GM20000 (cell line): ENCODE data around the gene MMP2.

Source experiments
- DNase-seq: peaks from one replicate; pipeline ENCODE4 v3.0.0; 2012; ENCODE audit warnings: low spot score
- TF ChIP-seq, protein P1 (sequence below): IDR thresholded peaks from 2 replicates; pipeline ENCODE4 v1.5.1; 2012; ENCODE audit warnings: mild to moderate bottlenecking, control low read depth; ENCODE audit errors: extremely low read depth, missing control alignments

MMP2 gene

DNA sequence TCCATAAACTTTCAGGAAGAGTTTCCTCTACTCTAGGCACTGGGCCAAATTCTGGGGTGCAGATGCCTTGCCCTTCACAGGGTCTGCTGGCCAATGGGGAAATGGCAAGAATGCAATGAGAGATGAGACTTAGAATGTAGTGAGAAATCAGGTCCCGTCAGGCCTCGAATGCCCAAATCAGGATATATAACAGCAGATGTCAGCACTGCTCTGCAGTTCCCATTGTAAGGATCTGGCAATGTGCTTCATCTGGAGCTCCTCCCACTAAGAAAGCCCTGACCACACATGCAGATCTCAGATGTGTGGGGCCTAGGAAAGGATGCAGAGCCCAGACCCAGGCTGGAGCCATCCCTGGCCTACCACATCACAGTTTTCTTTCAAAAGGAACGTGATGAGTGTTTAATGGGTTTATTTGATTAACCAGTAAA lies 16.0 kb downstream of the MMP2 start:
- DNase-seq: no peak
- TF ChIP-seq, protein P1, sequence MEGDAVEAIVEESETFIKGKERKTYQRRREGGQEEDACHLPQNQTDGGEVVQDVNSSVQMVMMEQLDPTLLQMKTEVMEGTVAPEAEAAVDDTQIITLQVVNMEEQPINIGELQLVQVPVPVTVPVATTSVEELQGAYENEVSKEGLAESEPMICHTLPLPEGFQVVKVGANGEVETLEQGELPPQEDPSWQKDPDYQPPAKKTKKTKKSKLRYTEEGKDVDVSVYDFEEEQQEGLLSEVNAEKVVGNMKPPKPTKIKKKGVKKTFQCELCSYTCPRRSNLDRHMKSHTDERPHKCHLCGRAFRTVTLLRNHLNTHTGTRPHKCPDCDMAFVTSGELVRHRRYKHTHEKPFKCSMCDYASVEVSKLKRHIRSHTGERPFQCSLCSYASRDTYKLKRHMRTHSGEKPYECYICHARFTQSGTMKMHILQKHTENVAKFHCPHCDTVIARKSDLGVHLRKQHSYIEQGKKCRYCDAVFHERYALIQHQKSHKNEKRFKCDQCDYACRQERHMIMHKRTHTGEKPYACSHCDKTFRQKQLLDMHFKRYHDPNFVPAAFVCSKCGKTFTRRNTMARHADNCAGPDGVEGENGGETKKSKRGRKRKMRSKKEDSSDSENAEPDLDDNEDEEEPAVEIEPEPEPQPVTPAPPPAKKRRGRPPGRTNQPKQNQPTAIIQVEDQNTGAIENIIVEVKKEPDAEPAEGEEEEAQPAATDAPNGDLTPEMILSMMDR: no peak

DNA sequence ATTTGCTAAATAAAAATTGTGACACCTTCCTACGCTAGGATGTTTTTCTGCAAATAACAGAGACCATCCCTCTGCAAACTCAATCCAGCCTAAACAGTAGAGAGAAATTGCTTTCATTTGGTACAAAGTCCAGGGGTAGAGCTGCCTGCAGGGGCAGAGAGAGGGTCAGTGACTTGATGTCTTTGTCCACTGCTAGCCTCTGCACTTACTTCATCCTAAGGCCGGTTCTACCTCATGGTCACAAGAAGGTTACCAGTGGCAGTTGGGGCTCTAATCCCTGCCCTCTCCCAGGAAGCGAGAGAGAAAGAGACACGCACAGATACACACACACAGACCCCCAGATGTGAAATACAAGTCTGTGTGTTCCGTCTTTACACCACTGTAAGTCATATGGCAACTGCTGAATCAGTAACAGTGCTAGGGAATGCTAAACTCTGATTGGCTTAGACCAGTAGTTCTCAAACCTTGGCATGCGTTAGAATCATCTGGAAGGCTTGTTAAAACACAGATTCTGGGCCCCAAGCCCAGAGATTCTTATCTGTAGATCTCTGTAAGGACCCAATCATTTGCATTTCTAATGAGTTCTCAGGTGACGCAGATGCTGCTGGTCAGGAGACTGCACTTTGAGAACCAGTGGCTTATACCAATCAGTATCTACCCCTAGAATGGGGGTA lies 16.8 kb downstream of the MMP2 start:
- TF ChIP-seq, protein P1: no peak
- no peak for DNase-seq

DNA sequence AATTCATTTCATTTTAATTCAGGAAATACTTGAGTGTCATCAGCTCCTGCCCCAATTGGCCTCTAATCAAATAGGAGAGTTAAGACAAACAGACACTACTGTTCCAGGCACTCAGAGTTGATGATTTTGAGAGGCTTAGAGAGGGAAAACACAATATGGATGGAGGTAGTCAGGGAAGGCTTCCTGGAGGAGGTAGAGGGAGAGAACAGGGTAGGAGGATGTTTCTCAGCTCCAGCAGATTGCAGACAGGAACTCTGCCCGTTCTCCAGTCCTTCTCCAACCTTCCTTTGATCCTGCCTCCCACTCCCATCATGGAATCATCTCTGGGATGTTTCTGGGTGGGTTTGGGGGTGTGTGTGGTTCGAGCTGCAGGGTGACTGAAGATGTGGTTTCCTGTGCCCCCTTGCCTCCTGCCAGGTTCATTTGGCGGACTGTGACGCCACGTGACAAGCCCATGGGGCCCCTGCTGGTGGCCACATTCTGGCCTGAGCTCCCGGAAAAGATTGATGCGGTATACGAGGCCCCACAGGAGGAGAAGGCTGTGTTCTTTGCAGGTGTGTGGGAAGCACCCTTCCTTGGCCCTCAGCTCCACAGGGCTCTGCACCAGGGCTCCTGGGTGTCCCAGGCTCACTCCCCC lies 17.6 kb downstream of the MMP2 start:
- TF ChIP-seq, protein P1: no peak
- DNase-seq: no peak

DNA sequence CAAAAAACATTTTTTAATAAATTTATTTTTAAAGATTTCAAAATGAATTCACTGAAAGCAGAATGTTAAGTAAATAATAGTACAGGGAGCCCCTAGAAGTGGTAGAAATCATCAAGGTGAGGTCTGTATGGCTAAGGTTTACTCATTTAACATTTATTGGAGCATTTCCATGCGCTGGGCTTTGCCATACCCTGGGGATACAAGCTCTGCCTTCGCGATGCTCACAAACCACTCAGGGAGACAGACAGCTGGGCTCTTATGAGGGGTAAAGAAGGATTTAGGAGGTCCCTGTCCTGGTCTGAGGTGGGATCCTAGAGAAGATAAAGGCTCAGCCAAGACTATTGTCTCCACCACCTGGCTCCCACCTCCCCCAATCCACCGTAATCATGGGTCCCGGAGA lies 18.6 kb downstream of the MMP2 start:
- no peak for DNase-seq
- TF ChIP-seq, protein P1: no peak

DNA sequence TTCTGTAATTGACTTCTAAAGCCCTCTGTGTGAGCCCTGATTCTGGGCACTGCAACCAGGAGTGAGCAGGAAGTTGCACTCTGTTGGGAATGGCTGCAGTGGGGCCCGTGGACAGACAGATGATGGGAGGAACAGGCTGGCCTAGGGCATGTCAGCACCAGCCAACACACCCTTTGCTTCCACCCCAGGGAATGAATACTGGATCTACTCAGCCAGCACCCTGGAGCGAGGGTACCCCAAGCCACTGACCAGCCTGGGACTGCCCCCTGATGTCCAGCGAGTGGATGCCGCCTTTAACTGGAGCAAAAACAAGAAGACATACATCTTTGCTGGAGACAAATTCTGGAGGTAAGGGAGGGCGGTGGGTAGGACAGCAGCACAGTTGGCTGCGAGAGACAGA lies 19.1 kb downstream of the MMP2 start:
- TF ChIP-seq, protein P1: no peak
- DNase-seq: no peak

DNA sequence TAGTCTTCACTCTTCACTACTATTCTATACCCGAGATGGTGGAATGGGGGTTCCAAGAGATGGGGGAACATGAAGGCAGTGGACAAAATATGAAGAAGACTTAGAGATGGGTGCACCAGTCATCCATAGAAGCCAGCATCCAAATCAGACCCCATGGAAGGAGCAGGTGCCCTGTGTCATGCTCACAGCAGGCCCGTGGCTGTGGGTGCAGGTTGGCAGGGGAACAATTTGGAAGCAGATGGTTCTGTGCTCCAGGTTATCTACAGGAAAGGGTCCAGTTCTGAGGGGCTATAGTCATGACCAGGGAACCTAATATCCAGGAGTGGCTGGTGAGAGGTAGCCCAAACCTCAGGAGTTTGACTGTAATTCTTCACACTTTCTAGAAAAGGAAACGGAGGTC lies 20.3 kb downstream of the MMP2 start:
- TF ChIP-seq, protein P1: no peak
- DNase-seq: no peak

DNA sequence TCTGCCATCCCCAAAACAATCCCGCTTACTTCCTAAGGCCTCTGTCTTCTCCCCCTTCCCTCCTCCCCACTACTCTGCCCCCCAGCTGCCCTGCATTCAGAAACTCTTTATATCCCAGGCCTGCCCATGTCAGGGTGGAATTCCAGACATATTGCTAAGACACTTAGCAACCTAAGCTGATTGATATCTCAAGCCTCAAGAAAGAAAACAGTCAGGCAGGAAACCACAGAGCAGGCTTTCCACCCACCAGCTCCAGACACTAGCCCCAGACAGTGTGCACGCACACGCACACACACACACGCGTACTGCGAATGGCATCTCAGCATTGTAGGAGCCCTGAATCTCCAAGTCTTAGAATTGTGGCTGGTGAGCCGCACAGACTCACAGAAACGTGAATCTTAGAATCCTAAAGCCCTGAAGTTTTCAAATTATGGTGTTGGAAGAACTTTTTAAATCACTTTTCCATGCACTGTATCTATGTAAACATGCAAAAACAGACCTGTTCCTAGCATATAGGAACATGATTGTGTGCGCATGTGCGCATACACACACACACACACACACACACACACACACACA lies 21.0 kb downstream of the MMP2 start:
- DNase-seq: no peak
- TF ChIP-seq, protein P1: no peak
